NOMO-1 treated with DMSO at 0.1 percent for 48 hours (cell line): Measurements from ENCODE around the gene C3orf22.
"Not testable (repeated sequence)": the region's sequence is repeated elsewhere in the genome, so short reads cannot be mapped to it uniquely, and the experiment has no call there.

Experiments
- DNase-seq: peaks from one replicate; lab custom pipeline; 2025; ENCODE audit not compliant: unreplicated experiment; lab: John Stamatoyannopoulos, UW

The C3orf22 gene

GRCh38 chr3:126558336-126559071 is at the start of gene C3orf22:
C3orf22 (minus strand) TSS chr3:126558932; CDS start chr3:126553390, 5,542 bp downstream.
- DNase-seq = no peak

GRCh38 chr3:126607214-126607908 is 48.6 kb upstream of the C3orf22 start:
- peak; percentile 72 for DNase-seq

- DNase-seq = no peak
Measured at GRCh38 chr3:126606001-126606400, 47.3 kb upstream of the C3orf22 start.

GRCh38 chr3:126604691-126605090 is 46.0 kb upstream of the C3orf22 start:
- no peak for DNase-seq

GRCh38 chr3:126599101-126599500 is 40.4 kb upstream of the C3orf22 start:
- DNase-seq = no peak

- DNase-seq = not testable (repeated sequence)
Measured at GRCh38 chr3:126595479-126595878, 36.7 kb upstream of the C3orf22 start.

GRCh38 chr3:126591515-126591914 is 32.8 kb upstream of the C3orf22 start:
- DNase-seq = not testable (repeated sequence)

- no peak for DNase-seq
Measured at GRCh38 chr3:126582311-126582710, 23.6 kb upstream of the C3orf22 start.

- DNase-seq = no peak
Measured at GRCh38 chr3:126581569-126581968, 22.8 kb upstream of the C3orf22 start.

- no peak for DNase-seq
Measured at GRCh38 chr3:126580746-126581145, 22.0 kb upstream of the C3orf22 start.

- DNase-seq = no peak
Measured at GRCh38 chr3:126578702-126579101, 20.0 kb upstream of the C3orf22 start.

GRCh38 chr3:126577261-126577660 is 18.5 kb upstream of the C3orf22 start:
- DNase-seq = no peak

- DNase-seq = no peak
Measured at GRCh38 chr3:126573492-126574117, 14.9 kb upstream of the C3orf22 start.

- DNase-seq = no peak
Measured at GRCh38 chr3:126571078-126571477, 12.3 kb upstream of the C3orf22 start.

GRCh38 chr3:126570103-126570541 is 11.4 kb upstream of the C3orf22 start:
- DNase-seq = no peak

GRCh38 chr3:126569390-126569975 is 10.8 kb upstream of the C3orf22 start:
- no peak for DNase-seq

GRCh38 chr3:126568776-126569342 is 10.1 kb upstream of the C3orf22 start:
- no peak for DNase-seq

GRCh38 chr3:126567696-126568438 is 9.1 kb upstream of the C3orf22 start:
- no peak for DNase-seq

- no peak for DNase-seq
Measured at GRCh38 chr3:126562737-126563276, 4.1 kb upstream of the C3orf22 start.

GRCh38 chr3:126557761-126558160 is 971 bp downstream of the C3orf22 start:
- no peak for DNase-seq
